Effector memory CD4-positive, alpha-beta T cell (primary cell): Measurements from ENCODE around the gene RNPC3.

Source experiments
- DNase-seq, 3 donors: peaks; one replicate each; pipeline ENCODE4 v3.0.0-alpha.2; 2020
- H3K27ac ChIP-seq: 2 replicates; pipeline ENCODE4 v1.7.0; 2013; ENCODE audit warnings: mild to moderate bottlenecking, low read length, moderate library complexity; ENCODE audit not compliant: insufficient read depth, poor library complexity, severe bottlenecking
- H3K27me3 ChIP-seq: replicated peaks from 2 replicates; pipeline ENCODE4 v1.7.0; 2013; ENCODE audit warnings: mild to moderate bottlenecking, low read length; ENCODE audit not compliant: insufficient read depth, control insufficient read depth, poor library complexity, severe bottlenecking
- H3K36me3 ChIP-seq: 2 replicates; pipeline ENCODE4 v1.7.0; 2013; ENCODE audit warnings: mild to moderate bottlenecking, low read length, moderate library complexity; ENCODE audit not compliant: control insufficient read depth, insufficient read depth
- H3K4me1 ChIP-seq: 2 replicates; pipeline ENCODE4 v1.7.0; 2013; ENCODE audit warnings: low read length, mild to moderate bottlenecking; ENCODE audit not compliant: control insufficient read depth, insufficient read depth, poor library complexity, severe bottlenecking
- H3K4me3 ChIP-seq: 2 replicates; pipeline ENCODE4 v1.7.0; 2013; ENCODE audit warnings: low read length, low read depth, mild to moderate bottlenecking; ENCODE audit not compliant: insufficient read depth, poor library complexity, severe bottlenecking
- H3K9me3 ChIP-seq: 2 replicates; pipeline ENCODE4 v1.7.0; 2013; ENCODE audit warnings: mild to moderate bottlenecking, low read length, moderate library complexity; ENCODE audit not compliant: control insufficient read depth
- total RNA-seq, 3 donors: gene quantifications; one replicate each; lab custom pipeline; 2026; lab: John Stamatoyannopoulos, UW

The RNPC3 gene, protein sequence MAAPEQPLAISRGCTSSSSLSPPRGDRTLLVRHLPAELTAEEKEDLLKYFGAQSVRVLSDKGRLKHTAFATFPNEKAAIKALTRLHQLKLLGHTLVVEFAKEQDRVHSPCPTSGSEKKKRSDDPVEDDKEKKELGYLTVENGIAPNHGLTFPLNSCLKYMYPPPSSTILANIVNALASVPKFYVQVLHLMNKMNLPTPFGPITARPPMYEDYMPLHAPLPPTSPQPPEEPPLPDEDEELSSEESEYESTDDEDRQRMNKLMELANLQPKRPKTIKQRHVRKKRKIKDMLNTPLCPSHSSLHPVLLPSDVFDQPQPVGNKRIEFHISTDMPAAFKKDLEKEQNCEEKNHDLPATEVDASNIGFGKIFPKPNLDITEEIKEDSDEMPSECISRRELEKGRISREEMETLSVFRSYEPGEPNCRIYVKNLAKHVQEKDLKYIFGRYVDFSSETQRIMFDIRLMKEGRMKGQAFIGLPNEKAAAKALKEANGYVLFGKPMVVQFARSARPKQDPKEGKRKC
- total RNA-seq = 40.6 to 60.2 (median 41.3) reads per million in 3 donors

DNA sequence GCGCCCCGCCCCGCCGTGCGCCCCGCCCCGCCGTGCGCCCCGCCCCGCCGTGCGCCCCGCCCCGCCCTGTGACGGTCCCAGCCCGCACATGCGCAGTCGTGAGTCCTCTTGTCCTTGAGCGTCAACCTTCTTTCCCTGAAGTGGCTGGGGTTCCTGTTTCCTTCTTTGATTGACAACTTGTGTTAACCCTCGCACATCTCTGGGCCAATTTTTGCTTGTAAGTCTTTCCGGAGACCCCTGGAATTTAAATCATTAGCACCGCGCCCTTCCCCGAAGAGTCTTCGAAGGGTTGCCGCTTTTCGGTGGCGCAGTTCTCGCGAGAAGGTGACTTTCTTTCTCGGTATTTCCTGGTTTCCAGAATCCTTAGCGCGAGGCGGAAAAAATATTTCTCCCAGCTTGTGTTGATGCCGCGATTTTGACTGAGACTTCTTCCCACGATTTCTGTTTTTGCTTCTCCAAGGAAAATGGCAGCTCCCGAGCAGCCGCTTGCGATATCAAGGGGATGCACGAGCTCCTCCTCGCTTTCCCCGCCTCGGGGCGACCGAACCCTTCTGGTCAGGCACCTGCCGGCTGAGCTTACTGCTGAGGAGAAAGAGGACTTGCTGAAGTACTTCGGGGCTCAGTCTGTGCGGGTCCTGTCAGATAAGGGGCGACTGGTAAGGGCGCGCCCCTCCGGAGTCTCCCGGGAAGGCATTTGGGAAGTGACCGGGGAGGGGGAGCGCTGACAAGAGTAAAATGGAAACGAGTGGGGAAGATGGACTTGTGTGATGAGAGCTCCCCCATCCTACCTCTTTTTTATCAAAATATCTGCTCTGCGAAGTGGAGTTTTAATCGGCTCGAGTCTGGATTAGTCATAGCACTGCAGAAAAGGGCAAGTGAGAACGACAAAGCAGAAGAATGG is at the start of gene RNPC3:
RNPC3 (plus strand) TSS at position 93 of the 901 bp plus-strand sequence; CDS start at position 465, 372 bp downstream.
- DNase-seq = peak; percentile 78 to 85 (median 80)
- H3K36me3 ChIP-seq = no peaks in the 10 kb centered on the region
- H3K27ac ChIP-seq = peak within 1 kb of the TSS; percentile 97
- H3K4me1 ChIP-seq = peaks cover 14% of the 10 kb centered on the region
- H3K9me3 ChIP-seq = no peaks in the 10 kb centered on the region
- H3K4me3 ChIP-seq = peak within 1 kb of the TSS; percentile 90
- H3K27me3 ChIP-seq = no peaks in the 10 kb centered on the region

DNA sequence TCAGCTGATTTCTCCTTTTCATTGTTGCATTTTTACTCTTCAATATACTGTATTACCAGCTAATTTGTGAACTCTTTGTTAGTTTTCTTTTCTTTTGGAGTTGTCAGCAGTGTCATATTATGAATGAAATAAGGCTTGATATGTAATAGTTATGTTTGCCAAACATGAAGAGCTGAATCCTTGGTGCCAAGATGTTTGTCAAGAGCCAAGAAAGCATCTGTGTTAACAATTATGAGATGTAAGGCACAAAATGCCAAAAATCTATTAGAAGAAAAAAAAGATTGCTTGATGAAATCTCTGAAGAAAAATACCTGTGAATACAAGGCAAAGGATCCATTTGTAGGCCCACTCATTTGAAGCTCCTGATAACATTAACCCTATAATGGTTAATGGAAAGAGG is 48.4 kb upstream of the RNPC3 start:
- Histone ChIP-seq H3K4me1 (no peaks in the 10 kb centered on the region), H3K27ac (no peak overlapping the region), H3K27me3 (no peaks in the 10 kb centered on the region), H3K9me3 (no peaks in the 10 kb centered on the region), H3K4me3 (no peak overlapping the region), H3K36me3 (no peaks in the 10 kb centered on the region)
- no peak for DNase-seq

DNA sequence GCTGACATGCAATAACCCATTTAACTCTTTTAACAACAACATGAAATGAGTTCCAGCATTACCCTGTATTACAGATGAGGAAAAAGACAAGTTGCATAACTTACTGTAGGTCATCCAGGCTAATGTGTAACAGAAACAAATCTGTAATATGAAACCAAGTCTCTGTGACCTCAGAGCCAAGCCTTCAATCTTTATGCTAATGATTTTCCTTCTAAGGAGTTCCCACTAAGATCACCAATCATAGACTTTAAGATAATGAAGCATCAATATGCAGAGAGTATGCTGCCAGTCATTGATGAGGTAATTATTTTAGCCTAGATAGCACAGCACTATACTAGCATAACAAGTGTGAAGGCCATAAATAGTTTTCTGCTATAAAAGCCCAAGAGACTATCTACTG is 35.6 kb upstream of the RNPC3 start:
- no peaks in the 10 kb centered on the region for H3K4me1 ChIP-seq
- no peaks in the 10 kb centered on the region for H3K27me3 ChIP-seq
- H3K36me3 ChIP-seq = no peaks in the 10 kb centered on the region
- no peak overlapping the region for H3K4me3 ChIP-seq
- H3K9me3 ChIP-seq = no peaks in the 10 kb centered on the region
- DNase-seq = no peak
- H3K27ac ChIP-seq = no peak overlapping the region

DNA sequence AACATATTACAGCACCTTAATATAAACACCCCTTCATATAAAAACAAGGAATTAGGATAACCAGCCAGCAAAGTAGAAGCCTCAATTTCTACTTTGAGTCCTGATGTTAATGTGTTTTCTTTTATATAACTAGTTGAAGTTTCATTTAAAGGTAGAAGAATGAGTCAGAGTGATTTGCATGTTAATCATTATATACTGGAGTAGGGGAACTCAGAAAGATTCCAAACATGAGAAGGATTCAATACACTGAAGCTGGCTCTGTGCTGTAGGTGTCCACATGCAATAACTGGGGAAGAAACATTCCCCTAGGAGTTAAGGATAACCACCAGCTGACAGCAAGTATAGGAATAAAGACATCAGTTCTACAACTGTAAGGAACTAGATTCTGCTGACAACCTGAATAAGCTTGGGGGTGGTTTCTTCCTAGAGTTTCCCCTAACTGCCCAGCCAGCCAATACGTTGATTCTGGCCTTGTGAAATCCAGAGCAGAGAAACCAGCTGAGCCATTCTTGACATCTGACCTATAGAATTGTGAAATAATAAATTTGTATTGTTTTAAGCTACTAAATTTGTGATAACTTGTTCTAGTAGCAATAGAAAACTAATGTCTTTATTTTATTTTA is 33.4 kb upstream of the RNPC3 start:
- no peak overlapping the region for H3K27ac ChIP-seq
- no peaks in the 10 kb centered on the region for H3K9me3 ChIP-seq
- no peaks in the 10 kb centered on the region for H3K36me3 ChIP-seq
- H3K4me3 ChIP-seq = no peak overlapping the region
- H3K27me3 ChIP-seq = no peaks in the 10 kb centered on the region
- DNase-seq = no peak
- H3K4me1 ChIP-seq = no peaks in the 10 kb centered on the region

DNA sequence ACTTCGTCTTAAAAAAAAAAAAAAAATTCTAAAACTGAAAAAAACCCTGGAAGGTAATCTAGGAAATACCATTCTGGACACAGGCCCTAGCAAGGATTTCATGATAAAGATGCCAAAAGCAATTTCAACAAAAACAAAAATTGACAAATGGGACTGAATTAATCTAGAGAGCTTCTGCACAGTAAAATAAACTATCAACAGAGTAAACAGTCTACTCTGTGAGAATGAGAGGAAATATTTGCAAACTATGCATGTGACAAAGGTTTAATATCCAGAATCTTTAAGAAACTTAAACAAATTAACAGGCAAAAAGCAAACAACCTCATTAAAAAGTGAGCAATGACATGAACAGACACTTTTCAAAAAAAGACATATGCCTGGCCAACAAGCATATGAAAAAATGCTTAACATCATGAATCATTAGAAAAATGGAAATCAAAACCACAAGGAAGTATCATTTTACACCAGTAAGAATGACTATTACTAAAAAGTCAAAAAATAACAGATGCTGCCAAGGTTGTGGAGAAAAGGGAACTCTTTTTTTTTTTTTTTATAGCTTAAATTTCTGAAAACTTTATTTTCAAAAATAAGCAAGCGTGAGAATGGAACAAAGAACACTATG is 29.4 kb upstream of the RNPC3 start:
- DNase-seq = no peak
- Histone ChIP-seq H3K27me3 (no peaks in the 10 kb centered on the region), H3K27ac (no peak overlapping the region), H3K9me3 (no peaks in the 10 kb centered on the region), H3K4me1 (no peaks in the 10 kb centered on the region), H3K36me3 (no peaks in the 10 kb centered on the region), H3K4me3 (no peak overlapping the region)

DNA sequence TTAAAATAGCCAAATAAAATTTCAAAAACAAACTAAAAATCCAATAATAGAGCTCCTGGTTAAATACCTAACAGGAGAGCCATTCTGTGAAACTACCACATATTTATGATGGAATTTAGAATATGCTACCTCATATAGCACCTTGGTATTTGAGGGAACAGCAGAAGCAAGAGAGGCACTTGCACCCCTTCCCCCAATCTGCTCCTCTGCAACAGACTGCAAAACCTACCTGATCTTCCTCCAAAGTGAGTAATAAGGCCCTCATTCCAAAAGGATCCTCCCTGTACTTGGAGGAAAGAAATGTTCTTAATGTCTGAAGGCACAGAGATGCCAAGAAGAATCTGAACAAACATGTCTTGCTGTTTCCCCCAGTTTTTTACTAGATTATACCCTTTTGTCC is 28.1 kb upstream of the RNPC3 start:
- no peaks in the 10 kb centered on the region for H3K4me1 ChIP-seq
- H3K27me3 ChIP-seq = no peaks in the 10 kb centered on the region
- H3K4me3 ChIP-seq = no peak overlapping the region
- H3K27ac ChIP-seq = no peak overlapping the region
- no peak for DNase-seq
- no peaks in the 10 kb centered on the region for H3K9me3 ChIP-seq
- no peaks in the 10 kb centered on the region for H3K36me3 ChIP-seq

DNA sequence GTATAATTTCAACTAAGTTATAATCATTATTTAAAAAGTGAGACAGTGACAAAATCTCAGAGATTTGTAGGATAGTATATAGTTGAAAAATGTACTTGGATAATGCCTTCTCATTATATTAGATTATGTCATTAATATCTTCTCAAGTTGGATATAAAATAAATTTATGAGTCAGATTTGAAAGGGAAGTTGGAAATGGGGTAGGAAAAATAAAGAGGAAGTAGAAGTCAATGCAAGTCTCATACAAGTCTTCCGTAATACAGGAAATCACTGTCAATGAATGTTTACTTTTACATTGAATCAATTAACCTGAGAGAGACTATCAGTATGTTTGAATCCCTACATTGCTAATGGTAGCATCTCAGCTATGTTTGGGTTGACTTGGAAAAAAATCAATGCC is 16.2 kb upstream of the RNPC3 start:
- H3K27me3 ChIP-seq = no peaks in the 10 kb centered on the region
- no peak for DNase-seq
- no peaks in the 10 kb centered on the region for H3K4me1 ChIP-seq
- H3K9me3 ChIP-seq = no peaks in the 10 kb centered on the region
- no peak overlapping the region for H3K4me3 ChIP-seq
- no peaks in the 10 kb centered on the region for H3K36me3 ChIP-seq
- no peak overlapping the region for H3K27ac ChIP-seq

DNA sequence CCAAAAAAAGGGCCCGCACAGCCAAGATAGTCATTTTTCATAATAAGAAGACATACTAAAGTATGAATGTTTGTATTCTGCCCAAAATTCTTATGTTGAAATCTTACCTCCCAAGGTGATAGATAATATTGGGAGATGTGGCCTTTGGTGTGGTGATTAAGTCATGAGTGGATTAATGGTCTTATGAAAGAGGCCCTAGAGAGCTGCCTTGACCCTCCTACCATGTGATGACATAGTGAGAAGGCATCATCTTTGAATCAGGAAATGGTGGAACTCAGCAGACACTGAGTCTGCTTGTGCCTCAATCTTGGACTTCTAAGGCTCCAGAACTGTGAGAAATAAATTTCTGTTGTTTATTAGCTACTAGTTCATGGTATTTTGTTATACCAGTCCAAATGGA is 11.8 kb upstream of the RNPC3 start:
- DNase-seq = no peak
- Histone ChIP-seq H3K27me3 (no peaks in the 10 kb centered on the region), H3K9me3 (no peaks in the 10 kb centered on the region), H3K36me3 (no peaks in the 10 kb centered on the region), H3K4me3 (no peak overlapping the region), H3K27ac (no peak overlapping the region), H3K4me1 (no peaks in the 10 kb centered on the region)

DNA sequence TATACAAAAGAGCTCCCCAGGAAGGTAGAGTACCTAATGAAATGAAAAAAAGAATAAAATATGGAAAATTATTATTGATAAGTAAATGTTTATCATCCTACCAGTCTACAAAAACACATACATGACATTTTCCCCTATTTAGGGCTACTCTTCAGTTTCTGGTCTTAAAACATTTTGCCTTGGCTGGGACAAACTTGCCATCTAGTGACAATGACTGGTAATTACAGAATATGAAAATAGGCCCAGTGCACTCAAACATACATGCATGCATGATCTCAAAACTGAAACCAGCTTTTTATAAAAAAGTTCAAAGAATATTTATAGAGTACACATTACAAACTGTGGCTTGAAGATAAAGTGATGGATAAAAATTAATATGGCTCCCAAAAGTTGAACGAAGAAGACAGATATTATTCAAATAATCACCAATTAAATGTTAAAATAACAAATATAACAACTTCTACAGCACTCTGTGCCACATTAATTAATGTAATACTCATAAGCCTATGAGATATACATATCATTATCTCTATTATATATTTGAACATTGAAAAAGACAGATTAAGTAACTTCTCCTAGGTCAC is 10.5 kb upstream of the RNPC3 start:
- Histone ChIP-seq H3K4me3 (no peak overlapping the region), H3K36me3 (no peaks in the 10 kb centered on the region), H3K27me3 (no peaks in the 10 kb centered on the region), H3K4me1 (no peaks in the 10 kb centered on the region), H3K27ac (no peak overlapping the region), H3K9me3 (no peaks in the 10 kb centered on the region)
- no peak for DNase-seq
